Hepatocyte (in vitro differentiated cells): Measurements from ENCODE around the gene NEDD4. TPM values are rescaled to one million over a fixed set of nuclear protein-coding genes. Genes with fewer than 3 reads are reported as not detected.

ENCODE experiments used
- DNase-seq: peaks from one replicate; pipeline ENCODE4 v3.0.0-alpha.2; 2016; ENCODE audit warnings: low spot score
- H2AFZ ChIP-seq: fragments of 200-600 bp; sonication (generic); 2 replicates; pipeline ENCODE4 v1.6.0; 2016; ENCODE audit warnings: antibody characterized with exemption, mild to moderate bottlenecking
- H3K27ac ChIP-seq: fragments of 200-600 bp; sonication (generic); 2 replicates; pipeline ENCODE4 v1.5.1; 2016; ENCODE audit warnings: mild to moderate bottlenecking
- H3K27me3 ChIP-seq: fragments of 200-600 bp; sonication (generic); 2 replicates; pipeline ENCODE4 v1.6.1; 2016
- H3K36me3 ChIP-seq: fragments of 200-600 bp; sonication (generic); replicated peaks from 2 replicates; pipeline ENCODE4 v1.5.1; 2016; ENCODE audit warnings: low read depth; ENCODE audit not compliant: insufficient read depth
- H3K4me1 ChIP-seq: fragments of 200-600 bp; sonication (generic); 2 replicates; pipeline ENCODE4 v1.5.1; 2016; ENCODE audit warnings: mild to moderate bottlenecking, moderate library complexity; ENCODE audit not compliant: insufficient read depth
- H3K4me2 ChIP-seq: fragments of 200-600 bp; sonication (generic); 2 replicates; pipeline ENCODE4 v1.6.0; 2016
- H3K4me3 ChIP-seq: fragments of 200-600 bp; sonication (generic); 2 replicates; pipeline ENCODE4 v1.5.1; 2016; ENCODE audit warnings: mild to moderate bottlenecking
- H3K79me2 ChIP-seq: fragments of 200-600 bp; sonication (generic); 2 replicates; pipeline ENCODE4 v1.6.0; 2017; ENCODE audit warnings: mild to moderate bottlenecking
- H3K9me2 ChIP-seq: fragments of 200-600 bp; sonication (generic); replicated peaks from 2 replicates; pipeline ENCODE4 v1.6.0; 2017; ENCODE audit warnings: mild to moderate bottlenecking; ENCODE audit not compliant: insufficient read depth
- H3K9me3 ChIP-seq: fragments of 200-600 bp; sonication (generic); 2 replicates; pipeline ENCODE4 v1.5.1; 2016; ENCODE audit warnings: low read depth, mild to moderate bottlenecking
- H4K20me1 ChIP-seq: fragments of 200-600 bp; sonication (generic); 2 replicates; pipeline ENCODE4 v1.6.0; 2016; ENCODE audit warnings: mild to moderate bottlenecking; ENCODE audit not compliant: insufficient read depth, poor library complexity, severe bottlenecking
- CTCF ChIP-seq: fragments of 200-600 bp; sonication (generic); IDR thresholded peaks from 2 replicates; pipeline ENCODE4 v1.5.1; 2016; ENCODE audit warnings: antibody characterized with exemption, mild to moderate bottlenecking; ENCODE audit not compliant: poor library complexity
- EZH2 ChIP-seq: fragments of 200-600 bp; sonication (generic); IDR thresholded peaks from 2 replicates; pipeline ENCODE4 v1.6.1; 2016; ENCODE audit warnings: antibody characterized with exemption, mild to moderate bottlenecking, borderline replicate concordance
- EZH2phosphoT487 ChIP-seq: fragments of 200-600 bp; sonication (generic); IDR thresholded peaks from one replicate; pipeline ENCODE4 v1.6.1; 2018; ENCODE audit warnings: antibody characterized with exemption, mild to moderate bottlenecking, low read depth, moderate library complexity; ENCODE audit not compliant: unreplicated experiment, severe bottlenecking
- WGBS: methylation state at CpG from one replicate; pipeline ENCODE4 v1.1.6; 2016; ENCODE audit warnings: low lambda C conversion rate; ENCODE audit errors: missing lambda C conversion rate; 5-methylcytosine and 5-hydroxymethylcytosine counted together
- polyA plus RNA-seq: library from polyadenylated mRNA; unstranded; fragments of >200 nt; fragmentation: Nextera tagmentation; extraction: Ambion mirVana; gene quantifications from 2 replicates; pipeline ENCODE4 v1.2.1, GENCODE V29; 2016
- total RNA-seq: library from RNA; depleted of rRNA; stranded (reverse); fragments of >200 nt; gene quantifications from 2 replicates; pipeline ENCODE4 v1.2.3, GENCODE V29; 2014

Gene NEDD4
- total and polyA plus RNA-seq, 2 experiments from 2014 or later = 26.5 to 77.0 TPM

DNA sequence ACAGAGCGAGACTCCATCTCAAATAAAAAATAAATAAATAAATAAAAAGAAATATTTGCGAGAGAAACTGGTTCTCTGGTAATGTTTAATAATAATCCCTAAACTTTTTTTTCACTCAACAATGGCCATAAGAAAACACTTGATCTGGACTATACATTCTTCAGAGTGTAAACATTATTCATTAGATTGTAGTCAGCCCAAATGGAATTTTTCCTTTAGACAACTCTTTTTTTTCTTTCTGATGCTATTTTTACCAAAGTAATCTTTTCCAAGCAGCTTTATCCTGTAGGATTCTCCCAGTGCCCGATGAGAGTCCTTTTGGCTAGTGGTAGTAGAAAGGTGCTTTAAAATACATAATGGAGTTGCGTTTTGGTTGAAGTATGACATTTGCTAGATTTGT, 90.4 kb downstream of the NEDD4 start:
- Histone ChIP-seq H3K27ac (no peak overlapping the region), H3K79me2 (peaks cover 6% of the 10 kb centered on the region)
- 96% methylated on average over 4 of the region's 4 CpGs for WGBS

GRCh38 chr15:55900019-55900418, 93.4 kb downstream of the NEDD4 start:
- DNase-seq = no peak
- WGBS = 94% methylated on average over 3 of the region's 3 CpGs
- H3K27ac ChIP-seq = no peak overlapping the region
- H3K9me3 ChIP-seq = no peaks in the 10 kb centered on the region
- H3K9me2 ChIP-seq = no peaks in the 10 kb centered on the region
- H3K27me3 ChIP-seq = no peaks in the 10 kb centered on the region
- H4K20me1 ChIP-seq = no peaks in the 10 kb centered on the region
- no peaks in the 10 kb centered on the region for H3K4me1 ChIP-seq
- H2AFZ ChIP-seq = no peak overlapping the region
- no peak for TF ChIP-seq EZH2phosphoT487
- TF ChIP-seq EZH2 = no peak
- TF ChIP-seq CTCF = no peak
- H3K79me2 ChIP-seq = peaks cover 3% of the 10 kb centered on the region
- no peaks in the 10 kb centered on the region for H3K36me3 ChIP-seq
- H3K4me3 ChIP-seq = no peak overlapping the region
- no peak overlapping the region for H3K4me2 ChIP-seq

More for the DNA sequence above, 90.4 kb downstream of the NEDD4 start:
- no peaks in the 10 kb centered on the region for H3K36me3 ChIP-seq
- no peak for DNase-seq
- no peaks in the 10 kb centered on the region for H3K27me3 ChIP-seq
- no peak overlapping the region for H3K4me3 ChIP-seq
- H3K4me1 ChIP-seq = no peaks in the 10 kb centered on the region
- TF ChIP-seq EZH2phosphoT487 (no peak), EZH2 (no peak), CTCF (no peak)
- H3K9me2 ChIP-seq = no peaks in the 10 kb centered on the region
- H2AFZ ChIP-seq = no peak overlapping the region
- H4K20me1 ChIP-seq = no peaks in the 10 kb centered on the region
- H3K4me2 ChIP-seq = no peak overlapping the region
- no peaks in the 10 kb centered on the region for H3K9me3 ChIP-seq

DNA sequence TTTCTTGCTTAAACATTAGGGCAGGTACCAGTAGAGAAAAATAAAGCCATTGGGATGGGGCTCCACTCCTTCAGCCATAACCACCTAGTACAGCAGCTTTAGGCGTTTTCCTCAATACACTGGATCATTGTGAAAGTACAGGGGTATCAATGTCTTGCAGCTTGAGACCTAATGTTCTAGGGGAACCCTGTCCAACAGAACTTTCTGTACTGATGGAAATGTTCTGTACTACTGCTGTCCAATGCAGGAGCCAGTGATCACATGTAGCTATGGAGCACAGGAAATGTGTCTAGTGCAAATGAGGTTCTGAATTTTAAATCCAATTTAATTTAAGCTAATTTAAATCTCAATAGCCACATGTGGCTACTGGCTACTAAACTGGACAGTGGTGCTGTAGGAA, 93.9 kb downstream of the NEDD4 start:
- no peak overlapping the region for H3K27ac ChIP-seq
- TF ChIP-seq EZH2 (no peak), CTCF (no peak), EZH2phosphoT487 (no peak)
- no peak overlapping the region for H3K4me2 ChIP-seq
- H3K9me2 ChIP-seq = no peaks in the 10 kb centered on the region
- no peaks in the 10 kb centered on the region for H3K27me3 ChIP-seq
- no peak for DNase-seq
- H2AFZ ChIP-seq = no peak overlapping the region
- H3K4me1 ChIP-seq = peaks cover 1% of the 10 kb centered on the region
- no peak overlapping the region for H3K4me3 ChIP-seq
- no peaks in the 10 kb centered on the region for H4K20me1 ChIP-seq
- no peaks in the 10 kb centered on the region for H3K36me3 ChIP-seq
- peaks cover 3% of the 10 kb centered on the region for H3K79me2 ChIP-seq
- H3K9me3 ChIP-seq = no peaks in the 10 kb centered on the region
- WGBS = 96% methylated on average over 1 of the region's 1 CpG
